ENCODE measurements around the gene BTAF1. TPM values are rescaled to one million over a fixed set of nuclear protein-coding genes. Genes with fewer than 3 reads are reported as not detected.

BTAF1 gene
- total RNA-seq, 1 donor from 2014 or later: 41.7 TPM

- no peak for TF ChIP-seq CTCF (conservative IDR thresholded peaks at IDR 0.05)
- peaks cover 27% of the 10 kb centered on the region for H3K4me1 Mint-ChIP-seq
- H3K27ac Mint-ChIP-seq (ENCODE audit: unreplicated experiment): no peak overlapping the region
Observed at GRCh38 chr10:91930939-91931338, 7.4 kb downstream of the BTAF1 start.

DNA sequence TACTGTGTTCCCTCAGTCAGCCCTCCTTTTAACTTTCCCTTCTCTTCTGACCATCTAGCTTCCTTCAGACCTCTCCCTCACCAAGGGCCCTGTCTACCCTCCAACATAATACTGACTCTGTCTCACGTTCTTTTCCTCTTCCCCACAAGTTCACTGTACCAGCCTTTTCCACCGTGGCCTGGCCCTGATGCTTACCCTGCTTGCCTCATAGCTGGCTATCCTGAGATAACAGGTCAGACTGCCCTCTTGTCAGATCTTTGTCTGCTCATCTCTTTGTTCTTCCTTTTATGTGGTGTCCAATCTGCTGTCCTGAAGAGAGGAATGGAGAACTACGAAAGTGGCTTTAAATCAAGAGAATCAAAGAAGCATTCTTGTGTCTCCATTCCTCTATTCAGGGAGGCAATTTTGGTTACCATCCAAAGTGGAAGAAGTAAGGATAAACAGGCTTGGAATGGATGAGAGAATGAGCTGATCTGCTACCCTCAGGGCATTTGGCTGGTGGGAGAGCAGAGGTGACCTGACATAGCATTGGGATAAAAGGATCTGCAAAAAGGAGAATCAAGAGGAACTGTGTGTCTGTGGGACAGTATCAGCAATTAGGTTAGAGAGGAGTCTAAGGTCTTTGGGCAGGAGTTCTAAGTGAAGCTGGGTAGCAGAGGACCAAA lies 8.1 kb downstream of the BTAF1 start:
- no peak for DNase-seq (ENCODE audit: low read depth, low spot score)
- no peaks in the 10 kb centered on the region for H3K27me3 Mint-ChIP-seq (ENCODE audit: low read depth)
- no peak overlapping the region for H3K4me3 Mint-ChIP-seq
- no peaks in the 10 kb centered on the region for H3K9me3 Mint-ChIP-seq
- H3K27ac Mint-ChIP-seq (ENCODE audit: unreplicated experiment): peak overlapping the region; percentile 78
- peaks cover 12% of the 10 kb centered on the region for H3K36me3 Mint-ChIP-seq (ENCODE audit: low read depth)
- H3K4me1 Mint-ChIP-seq: peaks cover 20% of the 10 kb centered on the region
- TF ChIP-seq CTCF (conservative IDR thresholded peaks at IDR 0.05): no peak

More at GRCh38 chr10:91930939-91931338, 7.4 kb downstream of the BTAF1 start:
- no peaks in the 10 kb centered on the region for H3K27me3 Mint-ChIP-seq (ENCODE audit: low read depth)
- DNase-seq (ENCODE audit: low read depth, low spot score): no peak
- no peaks in the 10 kb centered on the region for H3K9me3 Mint-ChIP-seq
- H3K4me3 Mint-ChIP-seq: no peak overlapping the region
- peaks cover 12% of the 10 kb centered on the region for H3K36me3 Mint-ChIP-seq (ENCODE audit: low read depth)

GRCh38 chr10:91932737-91933136 lies 9.2 kb downstream of the BTAF1 start:
- Mint-ChIP-seq H3K4me3 (no peak overlapping the region), H3K27ac (ENCODE audit: unreplicated experiment) (no peak overlapping the region), H3K9me3 (no peaks in the 10 kb centered on the region), H3K4me1 (peaks cover 17% of the 10 kb centered on the region), H3K27me3 (ENCODE audit: low read depth) (no peaks in the 10 kb centered on the region), H3K36me3 (ENCODE audit: low read depth) (peaks cover 13% of the 10 kb centered on the region)
- no peak for DNase-seq (ENCODE audit: low read depth, low spot score)
- peak; percentile 12 for TF ChIP-seq CTCF (conservative IDR thresholded peaks at IDR 0.05)

- Mint-ChIP-seq H3K9me3 (no peaks in the 10 kb centered on the region), H3K36me3 (ENCODE audit: low read depth) (peaks cover 19% of the 10 kb centered on the region), H3K27me3 (ENCODE audit: low read depth) (no peaks in the 10 kb centered on the region), H3K27ac (ENCODE audit: unreplicated experiment) (no peak overlapping the region), H3K4me3 (no peak overlapping the region), H3K4me1 (peaks cover 11% of the 10 kb centered on the region)
- DNase-seq (ENCODE audit: low read depth, low spot score): no peak
- TF ChIP-seq CTCF (conservative IDR thresholded peaks at IDR 0.05): no peak
Observed at GRCh38 chr10:91935886-91936285, 12.3 kb downstream of the BTAF1 start.

- H3K4me3 Mint-ChIP-seq: no peak overlapping the region
- no peaks in the 10 kb centered on the region for H3K9me3 Mint-ChIP-seq
- peaks cover 24% of the 10 kb centered on the region for H3K36me3 Mint-ChIP-seq (ENCODE audit: low read depth)
- no peaks in the 10 kb centered on the region for H3K4me1 Mint-ChIP-seq
- no peak overlapping the region for H3K27ac Mint-ChIP-seq (ENCODE audit: unreplicated experiment)
- H3K27me3 Mint-ChIP-seq (ENCODE audit: low read depth): no peaks in the 10 kb centered on the region
- TF ChIP-seq CTCF (conservative IDR thresholded peaks at IDR 0.05): no peak
- no peak for DNase-seq (ENCODE audit: low read depth, low spot score)
Observed at GRCh38 chr10:91939653-91940052, 16.1 kb downstream of the BTAF1 start.

Measured in neural crest cell (in vitro differentiated cells).